Gastroesophageal sphincter (tissue), 4 donors: ENCODE results near the gene NIFK. TPM values are rescaled to one million over a fixed set of nuclear protein-coding genes. Genes with fewer than 3 reads are reported as not detected.

ENCODE experiments used
- ATAC-seq: fragments of 150-250 bp; one replicate; pipeline ENCODE4 v1.9.1; 2016; ENCODE audit warnings: mild to moderate bottlenecking, moderate library complexity
- H3K27ac ChIP-seq, 4 donors: fragments of 200-600 bp; sonication (generic) in 3 of 4; 1 replicate in 3 of 4; 2 replicates in 1 of 4; pipeline ENCODE4 v1.5.1; 2016 to 2019
- H3K27me3 ChIP-seq: fragments of 200-600 bp; sonication (generic); one replicate; pipeline ENCODE4 v1.5.1; 2019
- H3K36me3 ChIP-seq, 2 donors: fragments of 200-600 bp; sonication (generic); one replicate each; pipeline ENCODE4 v1.5.1; 2019; ENCODE audit warnings: control low read depth in 1 of 2
- H3K4me1 ChIP-seq, 3 donors: fragments of 200-600 bp; sonication (generic); 1 replicate in 2 of 3; 2 replicates in 1 of 3; pipeline ENCODE4 v1.5.1; 2016 to 2019; ENCODE audit warnings: control low read depth in 2 of 3
- H3K4me3 ChIP-seq, 2 donors: fragments of 200-600 bp; sonication (generic); one replicate each; pipeline ENCODE4 v1.5.1; 2019; ENCODE audit warnings: mild to moderate bottlenecking in 1 of 2, moderate library complexity in 1 of 2
- H3K9me3 ChIP-seq, 3 donors: fragments of 200-600 bp; sonication (generic); one replicate each; pipeline ENCODE4 v1.5.1; 2017 to 2019; ENCODE audit warnings: control low read depth in 2 of 3
- CTCF ChIP-seq, 4 experiments: fragments of 200-600 bp in 2 of 4; fragments of 450-650 bp in 2 of 4; sonication (generic) in 1 of 4; IDR thresholded peaks; one replicate each; pipeline ENCODE4 v1.5.1; 2017 to 2019; ENCODE audit warnings: antibody characterized with exemption in 4 of 4, mild to moderate bottlenecking in 2 of 4, moderate library complexity in 2 of 4
- EP300 ChIP-seq: sonication (generic); formaldehyde crosslinking; IDR thresholded peaks from one replicate; pipeline ENCODE4 v1.6.1; 2017; ENCODE audit warnings: antibody characterized with exemption, mild to moderate bottlenecking
- POLR2A ChIP-seq, 2 donors: fragments of 450-650 bp; IDR thresholded peaks; one replicate each; pipeline ENCODE4 v1.6.1; 2017; ENCODE audit warnings: antibody characterized with exemption in 2 of 2, mild to moderate bottlenecking in 2 of 2, moderate library complexity in 1 of 2
- POLR2AphosphoS5 ChIP-seq: sonication (generic); formaldehyde crosslinking; IDR thresholded peaks from one replicate; pipeline ENCODE4 v1.6.1; 2017; ENCODE audit warnings: antibody characterized with exemption
- WGBS, 2 donors: methylation state at CpG; one replicate each; pipeline ENCODE4 v1.1.5; 2018; ENCODE audit warnings: low coverage in 1 of 2; 5-methylcytosine and 5-hydroxymethylcytosine counted together
- total RNA-seq, 4 donors: library from RNA; depleted of rRNA; stranded (reverse); fragments of >200 nt; gene quantifications; one replicate each; pipeline ENCODE4 v1.1.0, GENCODE V29; 2016

The NIFK gene
- 10 to 100 TPM; 16.2 to 92.7 (median 46.7) TPM for total RNA-seq

GRCh38 chr2:121736462-121737336 is at the start of gene NIFK:
Gene NIFK, minus strand, starts transcription at chr2:121736875. Its CDS starts 25 bp downstream, at chr2:121736850.
- Histone ChIP-seq H3K27me3 (no peaks in the 10 kb centered on the region), H3K9me3 (no peaks in the 10 kb centered on the region), H3K4me3 (peak within 1 kb of the TSS; percentile 70 to 91), H3K4me1 (peaks cover 0 to 31% (median 4%) of the 10 kb centered on the region in 3 donors), H3K36me3 (peaks cover 0 to 35% of the 10 kb centered on the region in 2 donors), H3K27ac (peak within 1 kb of the TSS; percentile 44 to 87 (median 84))
- TF ChIP-seq EP300: no peak
- peak; percentile 11 to 27 for TF ChIP-seq POLR2A (IDR thresholded peaks at IDR 0.05)
- TF ChIP-seq POLR2AphosphoS5: peak; percentile 84
- peak; percentile 98 for ATAC-seq
- 0% methylated on average over 1 to 2 of the region's 93 CpGs for WGBS, 2 donors

GRCh38 chr2:121783180-121783579 is 46.5 kb upstream of the NIFK start:
- H3K4me1 ChIP-seq: no peaks in the 10 kb centered on the region
- ATAC-seq: no peak
- H3K9me3 ChIP-seq: peaks cover 0 to 2% (median 0%) of the 10 kb centered on the region in 3 donors
- H3K27me3 ChIP-seq: no peaks in the 10 kb centered on the region
- TF ChIP-seq POLR2AphosphoS5 (no peak), EP300 (no peak), CTCF (IDR thresholded peaks at IDR 0.05) (no peak), POLR2A (IDR thresholded peaks at IDR 0.05) (no peak)
- H3K27ac ChIP-seq: no peak overlapping the region
- WGBS, 2 donors: 40 to 66% methylated on average over 2 of the region's 2 CpGs
- H3K36me3 ChIP-seq: no peaks in the 10 kb centered on the region
- no peak overlapping the region for H3K4me3 ChIP-seq

- WGBS, 2 donors: 74% methylated on average over 7 of the region's 7 CpGs; no CpG with 5 or more reads in 1 of the 2 donors
- H3K4me3 ChIP-seq: no peak overlapping the region
- H3K4me1 ChIP-seq: no peaks in the 10 kb centered on the region
- no peak for ATAC-seq
- H3K27me3 ChIP-seq: no peaks in the 10 kb centered on the region
- H3K36me3 ChIP-seq: no peaks in the 10 kb centered on the region
- H3K27ac ChIP-seq: no peak overlapping the region
- TF ChIP-seq CTCF (IDR thresholded peaks at IDR 0.05) (no peak), EP300 (no peak), POLR2AphosphoS5 (no peak), POLR2A (IDR thresholded peaks at IDR 0.05) (no peak)
- no peaks in the 10 kb centered on the region for H3K9me3 ChIP-seq
Measured at GRCh38 chr2:121778741-121779487, 42.2 kb upstream of the NIFK start.

- 75% methylated on average over 1 of the region's 1 CpG; no CpG with 5 or more reads in 1 of the 2 donors for WGBS, 2 donors
- no peaks in the 10 kb centered on the region for H3K4me1 ChIP-seq
- H3K27ac ChIP-seq: no peak overlapping the region
- no peaks in the 10 kb centered on the region for H3K9me3 ChIP-seq
- TF ChIP-seq POLR2AphosphoS5: no peak
- TF ChIP-seq CTCF (IDR thresholded peaks at IDR 0.05): no peak
- TF ChIP-seq POLR2A (IDR thresholded peaks at IDR 0.05): no peak
- no peak for TF ChIP-seq EP300
- no peak overlapping the region for H3K4me3 ChIP-seq
- H3K36me3 ChIP-seq: no peaks in the 10 kb centered on the region
- ATAC-seq: no peak
- no peaks in the 10 kb centered on the region for H3K27me3 ChIP-seq
Measured at GRCh38 chr2:121777699-121778058, 41.0 kb upstream of the NIFK start.

- 22 to 32% methylated on average over 5 to 6 of the region's 12 CpGs for WGBS, 2 donors
- H3K4me1 ChIP-seq: no peaks in the 10 kb centered on the region
- no peaks in the 10 kb centered on the region for H3K27me3 ChIP-seq
- peaks cover 0 to 5% of the 10 kb centered on the region in 2 donors for H3K36me3 ChIP-seq
- TF ChIP-seq EP300: no peak
- TF ChIP-seq CTCF (IDR thresholded peaks at IDR 0.05): no peak
- no peak for TF ChIP-seq POLR2AphosphoS5
- no peak for TF ChIP-seq POLR2A (IDR thresholded peaks at IDR 0.05)
- no peak for ATAC-seq
- no peak overlapping the region for H3K4me3 ChIP-seq
- no peak overlapping the region for H3K27ac ChIP-seq
- H3K9me3 ChIP-seq: no peaks in the 10 kb centered on the region
Measured at GRCh38 chr2:121776885-121777698, 40.4 kb upstream of the NIFK start.
